K562 (cell line): ENCODE measurements around the gene SOX6. TPM values are rescaled to one million over a fixed set of nuclear protein-coding genes. Genes with fewer than 3 reads are reported as not detected.

Experiments used
- KLF10 ChIP-seq: fragments of 250-450 bp; sonication (Bioruptor Pico); IDR thresholded peaks from 2 replicates; pipeline ENCODE4 v1.6.1; 2021; ENCODE audit warnings: matching md5 sums
- PRDM10 ChIP-seq: fragments of 450-650 bp; IDR thresholded peaks from 2 replicates; pipeline ENCODE4 v1.6.1; 2018; ENCODE audit not compliant: partially characterized antibody
- ZNF318 ChIP-seq, 2 experiments: fragments of 450-650 bp; IDR thresholded peaks; 2 replicates each; pipeline ENCODE4 v1.6.1; 2016; ENCODE audit warnings: mild to moderate bottlenecking in 2 of 2, borderline replicate concordance in 1 of 2, low read depth in 1 of 2, moderate library complexity in 1 of 2
- polyA plus RNA-seq, 8 experiments: library from polyadenylated mRNA; depleted of rRNA in 4 of 8; stranded (reverse) in 5 of 8; unstranded in 3 of 8; fragments of >200 nt; fragmentation: Nextera tagmentation in 2 of 8; fragmentation: Illumina TruSeq in 1 of 8; extraction: Ambion mirVana in 2 of 8; extraction: Trizol in 1 of 8; gene quantifications; 2 replicates each; pipeline versions ENCODE4 v1.2.1 to v1.2.3, GENCODE V29; 2011 to 2014; ENCODE audit warnings: inconsistent platforms in 1 of 8, missing spikeins in 1 of 8
- total RNA-seq, 7 experiments: library from RNA; depleted of rRNA in 6 of 7; stranded (reverse); fragments of >200 nt in 6 of 7; fragmentation: Illumina TruSeq in 2 of 7; extraction: Trizol in 2 of 7; gene quantifications; 2 replicates each; pipeline versions ENCODE4 v1.2.1 to v1.2.3, GENCODE V29; 2011 to 2021; ENCODE audit warnings: low replicate concordance in 1 of 7

SOX6 gene
- total and polyA plus RNA-seq, 9 of the 15 experiments (the other 6 are each of a cell fraction or from before 2014, with no cell fraction given): 0.89 to 8.7 (median 5.7) TPM

- no peak for TF ChIP-seq PRDM10
- no peak for TF ChIP-seq KLF10 (CRISPR knock-in tag)
- no peak for TF ChIP-seq ZNF318 (IDR thresholded peaks at IDR 0.05; ENCODE audit: borderline replicate concordance in 1 of 2, low read depth in 1 of 2)
- TF ChIP-seq, all 486 proteins: peak for 0
Measured at GRCh38 chr11:15933886-15934625, 422.3 kb downstream of the SOX6 start (continued).
